ENCODE measurements around the gene NISCH. TPM values are rescaled to one million over a fixed set of nuclear protein-coding genes. Genes with fewer than 3 reads are reported as not detected.

Gene NISCH
- total and polyA plus RNA-seq, 9 donors, result 73.6 to 142 (median 97.4) TPM

GRCh38 chr3:52451237-52452083 is 3.9 kb upstream of the NISCH start:
- no peaks in the 10 kb centered on the region for H3K36me3 ChIP-seq
- H3K4me1 ChIP-seq (ENCODE audit: insufficient read depth), result peaks cover 8% of the 10 kb centered on the region
- H3K27me3 ChIP-seq, result no peaks in the 10 kb centered on the region
- intact Hi-C loops (cut with DNase I), result loop anchor here in 1 of 4 donors (5.0 kb wide), 1 partner anchor 81 kb away; the partner anchor contains the start of gene NT5DC2
- TF ChIP-seq POLR2A (IDR thresholded peaks at IDR 0.05), result no peak
- DNase-seq, result peak in 1 of 5 donors; percentile 28
- WGBS, 3 donors, result 78 to 82% (median 80%) methylated on average over 24 of the region's 24 CpGs
- no peak overlapping the region for H3K27ac ChIP-seq
- H3K4me3 ChIP-seq, result no peak overlapping the region
- no peaks in the 10 kb centered on the region for H3K9me3 ChIP-seq

DNA sequence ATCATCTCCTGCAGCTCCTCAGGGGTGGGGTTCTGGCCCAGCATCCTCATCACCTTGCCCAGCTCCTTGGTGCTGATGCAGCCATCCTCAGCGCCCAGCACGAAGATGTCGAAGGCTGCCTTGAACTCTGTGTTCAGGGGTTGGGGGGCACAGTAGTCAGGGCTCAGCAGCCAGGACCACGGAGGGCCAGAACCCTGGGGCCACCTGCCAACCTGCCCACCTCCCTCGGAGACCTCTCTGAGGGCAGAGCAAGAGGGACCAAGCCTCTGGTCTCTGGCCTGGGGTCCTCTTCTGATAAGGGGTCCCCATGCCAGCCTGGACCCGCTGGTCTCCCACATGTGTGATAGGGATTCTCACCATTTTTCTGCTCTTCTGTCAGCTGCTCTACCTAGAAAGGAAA is 3.3 kb upstream of the NISCH start:
- intact Hi-C loops (cut with DNase I), result loop anchor here in 1 of 4 donors (5.0 kb wide), 1 partner anchor 80 kb away; the partner anchor contains the start of gene NT5DC2
- DNase-seq, result peak in 1 of 5 donors; percentile 23
- Histone ChIP-seq H3K27me3 (no peaks in the 10 kb centered on the region), H3K4me3 (no peak overlapping the region), H3K36me3 (no peaks in the 10 kb centered on the region), H3K27ac (no peak overlapping the region), H3K4me1 (ENCODE audit: insufficient read depth) (peaks cover 12% of the 10 kb centered on the region), H3K9me3 (no peaks in the 10 kb centered on the region)
- 80 to 88% (median 88%) methylated on average over 6 of the region's 6 CpGs for WGBS, 3 donors
- TF ChIP-seq POLR2A (IDR thresholded peaks at IDR 0.05) (no peak), EP300 (IDR thresholded peaks at IDR 0.05) (no peak), CTCF (IDR thresholded peaks at IDR 0.05) (no peak)

DNA sequence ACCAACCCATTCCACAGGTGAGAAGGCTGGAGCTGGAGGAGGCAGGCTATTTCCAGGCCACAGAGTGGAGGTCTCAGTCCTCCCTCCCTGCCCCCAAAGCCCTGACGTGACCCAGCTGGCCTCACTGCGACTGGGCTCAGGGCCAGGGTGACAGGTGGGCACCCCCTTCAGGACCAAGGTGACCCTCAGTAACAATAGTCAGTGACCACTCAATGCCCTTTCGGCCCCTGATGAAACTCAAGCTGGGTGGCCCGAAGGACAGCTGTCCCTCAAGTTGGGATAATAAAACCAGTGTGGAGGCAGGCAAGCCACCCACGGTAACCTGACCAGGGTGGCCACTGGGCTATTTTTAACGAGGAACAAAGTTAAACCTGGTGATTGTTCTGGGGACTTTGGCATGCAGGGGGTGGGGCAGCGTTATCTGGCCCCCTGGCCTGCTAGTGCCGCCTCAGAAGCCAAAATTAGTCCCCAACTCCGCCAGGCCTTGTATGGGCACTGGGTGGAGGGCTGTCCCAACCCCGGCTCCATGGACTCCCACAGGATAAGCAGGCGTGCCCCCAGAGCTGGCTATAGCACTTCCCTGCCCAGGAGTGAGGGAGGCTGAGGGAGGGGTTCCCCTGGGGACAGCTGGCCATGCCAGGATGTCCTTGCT is 2.7 kb upstream of the NISCH start:
- Histone ChIP-seq H3K9me3 (no peaks in the 10 kb centered on the region), H3K36me3 (no peaks in the 10 kb centered on the region), H3K4me3 (no peak overlapping the region), H3K27me3 (no peaks in the 10 kb centered on the region), H3K27ac (no peak overlapping the region), H3K4me1 (ENCODE audit: insufficient read depth) (peaks cover 12% of the 10 kb centered on the region)
- no peak for TF ChIP-seq CTCF (IDR thresholded peaks at IDR 0.05)
- no peak for TF ChIP-seq EP300 (IDR thresholded peaks at IDR 0.05)
- no peak for TF ChIP-seq POLR2A (IDR thresholded peaks at IDR 0.05)
- intact Hi-C loops (cut with DNase I), result loop anchor here in 1 of 4 donors (5.0 kb wide), 1 partner anchor 80 kb away; the partner anchor contains the start of gene NT5DC2
- WGBS, 3 donors, result 76 to 85% (median 78%) methylated on average over 11 of the region's 11 CpGs
- peak in 2 of 5 donors; percentile 30 to 36 for DNase-seq

DNA sequence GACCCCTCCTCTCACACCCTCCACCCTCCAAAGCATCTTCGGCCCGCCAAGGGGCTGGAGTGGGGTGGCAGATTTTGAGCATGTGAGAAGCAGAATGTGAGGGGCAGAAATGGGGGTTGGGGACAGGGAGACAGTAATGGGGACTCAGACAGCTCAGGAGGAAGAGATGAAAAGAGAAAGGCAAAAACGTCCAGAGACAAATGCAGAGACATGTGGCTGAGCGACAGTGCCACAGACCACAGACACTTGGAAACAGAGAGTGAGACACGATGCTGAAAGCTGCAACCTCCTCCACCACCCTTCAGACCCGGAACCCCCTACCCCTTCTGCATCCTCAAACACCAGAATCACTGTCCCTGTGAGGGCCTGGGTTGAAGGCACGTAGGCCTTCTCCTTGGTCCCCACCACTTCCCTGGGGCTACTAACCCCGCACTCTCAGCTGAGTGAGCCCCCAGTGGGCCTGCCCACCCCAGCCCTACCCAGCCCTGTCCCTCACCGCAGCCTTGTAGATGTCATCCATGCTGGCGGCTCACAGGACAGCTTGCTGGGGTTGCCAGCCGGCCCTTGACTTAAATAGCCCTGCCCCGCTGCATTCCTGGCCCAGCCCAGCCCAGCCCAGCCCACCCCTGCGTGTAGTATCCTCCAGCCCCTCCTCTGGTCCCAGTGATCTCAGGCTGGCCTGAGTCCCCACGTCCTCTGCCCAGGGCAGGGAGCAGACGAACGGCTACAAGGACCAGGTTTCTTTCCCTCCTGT is 1.7 kb upstream of the NISCH start, which contains the start of gene TNNC1:
Gene TNNC1 (minus strand): TSS at position 546 of the 754 bp plus-strand sequence. CDS start 26 bp downstream, at position 520.
- 69 to 73% (median 70%) methylated on average over 15 to 16 of the region's 16 CpGs for WGBS, 3 donors
- Histone ChIP-seq H3K27me3 (no peaks in the 10 kb centered on the region), H3K4me1 (ENCODE audit: insufficient read depth) (peaks cover 12% of the 10 kb centered on the region), H3K36me3 (no peaks in the 10 kb centered on the region), H3K9me3 (no peaks in the 10 kb centered on the region), H3K27ac (peak within 1 kb of the TSS in 1 of 2 donors; percentile 87), H3K4me3 (peak within 1 kb of the TSS; percentile 75)
- TF ChIP-seq CTCF (IDR thresholded peaks at IDR 0.05) (no peak), POLR2A (IDR thresholded peaks at IDR 0.05) (no peak), EP300 (IDR thresholded peaks at IDR 0.05) (no peak)
- DNase-seq, result no peak
- intact Hi-C loops (cut with DNase I), result loop anchor here in 1 of 4 donors (5.0 kb wide), 1 partner anchor 79 kb away; the partner anchor contains the start of gene NT5DC2

Measured in ovary (tissue), 9 donors.